GM12891 (cell line): Measurements from ENCODE around the gene TBATA.

Experiments
- PAX5 ChIP-seq: IDR thresholded peaks from 2 replicates; pipeline ENCODE4 v1.6.1; 2011; ENCODE audit warnings: low read length, moderate library complexity, mild to moderate bottlenecking; ENCODE audit not compliant: insufficient read depth, severe bottlenecking
- POLR2A ChIP-seq: IDR thresholded peaks from 2 replicates; pipeline ENCODE4 v1.6.1; 2011; ENCODE audit warnings: low read depth, low read length, control low read depth
- POLR2AphosphoS5 ChIP-seq: IDR thresholded peaks from 2 replicates; pipeline ENCODE4 v1.6.1; 2011; ENCODE audit warnings: low read depth, low read length, control low read depth
- SPI1 ChIP-seq: IDR thresholded peaks from 2 replicates; pipeline ENCODE4 v1.6.1; 2011; ENCODE audit warnings: low read depth, low read length, control low read depth
- TAF1 ChIP-seq: IDR thresholded peaks from 2 replicates; pipeline ENCODE4 v1.6.1; 2011; ENCODE audit warnings: low read depth, low read length, control low read depth

DNA sequence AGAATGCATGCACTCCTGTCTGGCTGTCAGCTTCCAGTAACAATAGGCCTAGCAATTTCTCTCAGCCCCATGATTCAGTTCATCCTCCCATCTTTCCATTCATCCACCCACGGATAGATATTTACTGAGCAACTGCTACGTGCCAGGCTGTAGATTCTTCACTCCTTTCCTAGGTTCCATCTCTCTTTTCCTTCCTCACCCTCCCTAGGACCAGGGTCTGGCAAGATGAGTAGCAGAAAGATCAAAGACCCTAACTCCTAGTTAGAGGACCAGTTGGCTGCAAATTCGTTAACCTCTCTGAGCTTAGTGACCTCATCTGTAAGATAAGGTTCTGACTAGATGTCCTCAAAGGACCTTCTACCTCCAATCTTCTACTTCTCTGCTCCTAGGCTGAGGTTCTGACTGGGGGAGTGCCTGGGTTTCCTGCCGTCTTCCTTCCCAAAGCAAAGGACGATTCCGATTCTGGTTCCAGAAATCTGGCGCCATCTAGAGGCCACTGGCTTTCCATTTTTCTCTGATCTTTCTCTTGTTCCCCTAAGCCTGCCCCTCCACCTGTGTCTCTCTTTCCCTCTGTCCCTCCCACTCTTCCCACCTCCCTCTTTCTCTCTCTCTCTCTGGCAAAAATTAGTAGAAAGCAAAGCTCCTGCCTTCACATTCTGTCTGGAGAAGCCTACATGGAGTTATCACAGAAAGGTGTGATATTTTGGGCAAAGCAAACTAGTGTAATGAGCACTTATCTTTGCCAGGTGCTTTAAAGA lies 26.2 kb downstream of the TBATA start:
- TF ChIP-seq POLR2AphosphoS5 (no peak), POLR2A (no peak), PAX5 (no peak), TAF1 (no peak), SPI1 (no peak)
